Adrenal gland (tissue), 5 donors: ENCODE results near the gene CAMK2G.

ENCODE experiments used
- POLR2A ChIP-seq, 2 donors: fragments of 450-650 bp; IDR thresholded peaks; one replicate each; pipeline ENCODE4 v1.6.1; 2017; ENCODE audit warnings: antibody characterized with exemption in 2 of 2, mild to moderate bottlenecking in 2 of 2, moderate library complexity in 1 of 2
- TF ChIP-seq, protein P1 (sequence below), 6 experiments: fragments of 450-650 bp in 4 of 6; fragments of 200-600 bp in 2 of 6; sonication (generic) in 1 of 6; IDR thresholded peaks; 1 replicate in 5 of 6; 2 replicates in 1 of 6; pipeline versions ENCODE4 v1.5.1 to v1.8.0; 2016 to 2021; ENCODE audit warnings: antibody characterized with exemption in 6 of 6, mild to moderate bottlenecking in 2 of 6, moderate library complexity in 1 of 6
- donor health status: DM: no; HTN: no; CAD: no.

GRCh38 chr10:73810358-73810734 lies 64.0 kb downstream of the CAMK2G start:
- TF ChIP-seq, protein P1, sequence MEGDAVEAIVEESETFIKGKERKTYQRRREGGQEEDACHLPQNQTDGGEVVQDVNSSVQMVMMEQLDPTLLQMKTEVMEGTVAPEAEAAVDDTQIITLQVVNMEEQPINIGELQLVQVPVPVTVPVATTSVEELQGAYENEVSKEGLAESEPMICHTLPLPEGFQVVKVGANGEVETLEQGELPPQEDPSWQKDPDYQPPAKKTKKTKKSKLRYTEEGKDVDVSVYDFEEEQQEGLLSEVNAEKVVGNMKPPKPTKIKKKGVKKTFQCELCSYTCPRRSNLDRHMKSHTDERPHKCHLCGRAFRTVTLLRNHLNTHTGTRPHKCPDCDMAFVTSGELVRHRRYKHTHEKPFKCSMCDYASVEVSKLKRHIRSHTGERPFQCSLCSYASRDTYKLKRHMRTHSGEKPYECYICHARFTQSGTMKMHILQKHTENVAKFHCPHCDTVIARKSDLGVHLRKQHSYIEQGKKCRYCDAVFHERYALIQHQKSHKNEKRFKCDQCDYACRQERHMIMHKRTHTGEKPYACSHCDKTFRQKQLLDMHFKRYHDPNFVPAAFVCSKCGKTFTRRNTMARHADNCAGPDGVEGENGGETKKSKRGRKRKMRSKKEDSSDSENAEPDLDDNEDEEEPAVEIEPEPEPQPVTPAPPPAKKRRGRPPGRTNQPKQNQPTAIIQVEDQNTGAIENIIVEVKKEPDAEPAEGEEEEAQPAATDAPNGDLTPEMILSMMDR (IDR thresholded peaks at IDR 0.05) = no peak
- no peak for TF ChIP-seq POLR2A (IDR thresholded peaks at IDR 0.05)
